ENCODE measurements around the gene NCOA7.
A peak's percentile ranks its signal among the peaks of the same experiment; 100 is the strongest.
"Not testable (repeated sequence)": the region's sequence is repeated elsewhere in the genome, so short reads cannot be mapped to it uniquely, and the experiment has no call there.

The NCOA7 gene

GRCh38 chr6:125769147-125769783, 21.5 kb upstream of the NCOA7 start:
- DNase-seq (ENCODE audit: extremely low read depth, low read depth) = no peak
- TF ChIP-seq CTCF (IDR thresholded peaks at IDR 0.05; ENCODE audit: low read depth, low read length, missing control alignments) = no peak
- no peak overlapping the region for H3K4me3 ChIP-seq (replicated peaks; ENCODE audit: low read depth, low read length)

- DNase-seq (ENCODE audit: extremely low read depth, low read depth) = peak; percentile 76
- no peak overlapping the region for H3K4me3 ChIP-seq (replicated peaks; ENCODE audit: low read depth, low read length)
- TF ChIP-seq CTCF (IDR thresholded peaks at IDR 0.05; ENCODE audit: low read depth, low read length, missing control alignments) = no peak
Observed at GRCh38 chr6:125773387-125774341, 17.1 kb upstream of the NCOA7 start.

GRCh38 chr6:125776107-125776826, 14.5 kb upstream of the NCOA7 start:
- DNase-seq (ENCODE audit: extremely low read depth, low read depth) = not testable (repeated sequence)

GRCh38 chr6:125779924-125780539, 10.7 kb upstream of the NCOA7 start:
- TF ChIP-seq CTCF (IDR thresholded peaks at IDR 0.05; ENCODE audit: low read depth, low read length, missing control alignments) = no peak
- H3K4me3 ChIP-seq (replicated peaks; ENCODE audit: low read depth, low read length) = peak overlapping the region; percentile 61
- DNase-seq (ENCODE audit: extremely low read depth, low read depth) = peak; percentile 93

More at GRCh38 chr6:125776107-125776826, 14.5 kb upstream of the NCOA7 start:
- H3K4me3 ChIP-seq (replicated peaks; ENCODE audit: low read depth, low read length) = not testable (repeated sequence)

GRCh38 chr6:125780540-125781313, 10.0 kb upstream of the NCOA7 start:
- no peak for DNase-seq (ENCODE audit: extremely low read depth, low read depth)
- TF ChIP-seq CTCF (IDR thresholded peaks at IDR 0.05; ENCODE audit: low read depth, low read length, missing control alignments) = no peak
- H3K4me3 ChIP-seq (replicated peaks; ENCODE audit: low read depth, low read length) = peak overlapping the region; percentile 61

GRCh38 chr6:125781314-125781868, 9.4 kb upstream of the NCOA7 start:
- no peak for DNase-seq (ENCODE audit: extremely low read depth, low read depth)
- peak overlapping the region; percentile 61 for H3K4me3 ChIP-seq (replicated peaks; ENCODE audit: low read depth, low read length)
- TF ChIP-seq CTCF (IDR thresholded peaks at IDR 0.05; ENCODE audit: low read depth, low read length, missing control alignments) = peak; percentile 14

Measured in HFF-Myc (cell line).